AG09319 (cell line): ENCODE results near the gene PRKCB.

Source experiments
- DNase-seq: peaks from one replicate; pipeline ENCODE4 v3.0.0-alpha.2; 2010; ENCODE audit warnings: low read depth; ENCODE audit errors: extremely low read depth
- TF ChIP-seq, protein P1 (sequence below): IDR thresholded peaks from 2 replicates; pipeline ENCODE4 v1.5.1; 2011; ENCODE audit warnings: low read depth, mild to moderate bottlenecking, inconsistent platforms, low read length, moderate library complexity

PRKCB gene

DNA sequence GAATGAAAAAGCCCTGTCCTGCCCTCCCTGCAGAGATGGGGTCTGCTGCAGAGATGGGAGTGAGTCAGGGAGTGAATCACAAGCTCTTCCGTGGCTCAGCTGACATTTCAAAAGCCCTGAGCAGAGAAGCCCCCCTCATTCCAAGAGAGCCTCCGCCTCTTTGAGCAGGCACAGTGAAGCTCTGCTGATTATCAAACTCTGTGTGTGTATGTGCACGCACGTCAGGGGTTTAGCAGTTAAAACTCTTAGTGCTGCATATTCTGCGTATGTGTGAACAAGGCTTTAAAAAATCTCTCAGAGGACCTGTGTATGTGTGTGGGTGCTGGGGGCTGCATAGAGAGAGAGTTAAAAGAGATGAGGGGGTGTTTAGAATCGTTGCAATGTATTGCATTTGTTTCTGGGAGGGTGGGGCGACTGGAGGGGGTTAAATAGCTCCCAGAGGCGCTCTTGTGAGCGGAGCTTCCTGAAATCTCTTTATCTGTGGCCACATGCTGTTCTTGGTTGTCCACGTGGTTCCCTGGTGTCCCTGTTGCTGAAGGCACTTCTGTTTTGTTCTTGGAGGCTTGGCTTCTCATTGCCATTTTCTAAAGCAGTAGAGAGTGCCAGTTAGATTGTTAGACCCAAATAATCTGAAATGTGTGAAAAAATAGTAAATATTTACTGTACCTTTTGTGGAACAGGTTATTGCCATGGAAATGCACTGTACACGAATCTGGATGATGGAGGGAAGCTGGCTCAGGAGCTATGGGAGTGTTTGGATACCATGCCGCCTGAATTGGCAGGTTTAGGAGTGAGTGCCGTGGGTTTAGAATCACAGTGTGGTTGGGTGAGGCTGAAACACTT, 116.6 kb downstream of the PRKCB start:
- TF ChIP-seq, protein P1, sequence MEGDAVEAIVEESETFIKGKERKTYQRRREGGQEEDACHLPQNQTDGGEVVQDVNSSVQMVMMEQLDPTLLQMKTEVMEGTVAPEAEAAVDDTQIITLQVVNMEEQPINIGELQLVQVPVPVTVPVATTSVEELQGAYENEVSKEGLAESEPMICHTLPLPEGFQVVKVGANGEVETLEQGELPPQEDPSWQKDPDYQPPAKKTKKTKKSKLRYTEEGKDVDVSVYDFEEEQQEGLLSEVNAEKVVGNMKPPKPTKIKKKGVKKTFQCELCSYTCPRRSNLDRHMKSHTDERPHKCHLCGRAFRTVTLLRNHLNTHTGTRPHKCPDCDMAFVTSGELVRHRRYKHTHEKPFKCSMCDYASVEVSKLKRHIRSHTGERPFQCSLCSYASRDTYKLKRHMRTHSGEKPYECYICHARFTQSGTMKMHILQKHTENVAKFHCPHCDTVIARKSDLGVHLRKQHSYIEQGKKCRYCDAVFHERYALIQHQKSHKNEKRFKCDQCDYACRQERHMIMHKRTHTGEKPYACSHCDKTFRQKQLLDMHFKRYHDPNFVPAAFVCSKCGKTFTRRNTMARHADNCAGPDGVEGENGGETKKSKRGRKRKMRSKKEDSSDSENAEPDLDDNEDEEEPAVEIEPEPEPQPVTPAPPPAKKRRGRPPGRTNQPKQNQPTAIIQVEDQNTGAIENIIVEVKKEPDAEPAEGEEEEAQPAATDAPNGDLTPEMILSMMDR: no peak
- no peak for DNase-seq

DNA sequence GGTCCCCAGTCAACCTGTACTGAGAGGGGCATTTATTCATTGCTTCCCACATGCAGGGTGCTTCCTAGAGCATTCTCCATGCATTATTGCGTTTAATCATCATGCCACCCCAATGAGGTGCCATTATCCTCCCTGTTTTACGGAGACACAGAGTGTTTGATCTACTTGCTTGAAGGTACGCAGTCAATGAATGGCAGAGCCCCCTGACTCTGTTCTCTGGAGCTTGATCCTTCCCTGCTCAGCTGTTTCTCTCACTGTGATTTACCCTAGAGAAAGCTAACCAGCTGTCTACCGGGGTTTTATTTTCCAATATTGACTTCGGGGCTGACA, 117.2 kb downstream of the PRKCB start:
- no peak for DNase-seq

DNA sequence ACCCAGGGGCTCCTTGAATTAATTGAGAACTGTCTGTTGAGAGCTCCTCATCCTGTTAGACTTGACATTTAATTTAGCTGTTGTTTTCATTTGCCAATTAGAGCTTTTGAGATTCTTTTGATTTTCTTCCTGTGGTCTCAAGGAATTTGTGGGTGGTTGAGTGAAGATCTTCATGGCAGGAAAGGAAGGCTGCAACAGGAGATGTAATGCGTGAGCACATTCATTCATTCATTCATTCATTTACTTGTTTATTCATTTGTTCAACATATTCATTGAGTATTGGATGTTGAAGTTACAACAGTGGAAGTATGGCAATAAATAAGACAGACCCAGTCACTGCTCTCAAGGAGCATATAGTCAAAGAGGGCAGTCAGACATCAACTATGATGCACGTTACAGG, 117.7 kb downstream of the PRKCB start:
- DNase-seq: no peak
- TF ChIP-seq, protein P1: no peak

More for the DNA sequence above, 117.2 kb downstream of the PRKCB start:
- TF ChIP-seq, protein P1: no peak

DNA sequence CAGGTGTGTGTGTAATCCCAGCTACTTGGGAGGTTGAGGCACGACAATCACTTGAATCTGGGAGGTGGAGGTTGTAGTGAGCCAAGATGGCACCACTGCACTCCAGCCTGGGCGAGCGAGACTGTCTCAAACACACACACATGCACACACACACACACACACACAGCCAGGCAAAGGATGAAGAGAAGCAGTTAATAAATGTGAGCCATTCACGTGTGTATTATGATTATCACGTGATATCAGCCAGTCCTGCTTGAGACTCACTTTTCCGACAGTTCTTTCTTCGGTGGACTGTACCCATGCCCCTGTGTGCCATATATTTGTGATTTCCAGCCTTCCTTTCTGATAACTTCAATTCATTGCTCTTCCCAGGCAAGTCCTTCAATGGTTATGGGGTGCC, 119.3 kb downstream of the PRKCB start:
- TF ChIP-seq, protein P1: no peak
- no peak for DNase-seq

DNA sequence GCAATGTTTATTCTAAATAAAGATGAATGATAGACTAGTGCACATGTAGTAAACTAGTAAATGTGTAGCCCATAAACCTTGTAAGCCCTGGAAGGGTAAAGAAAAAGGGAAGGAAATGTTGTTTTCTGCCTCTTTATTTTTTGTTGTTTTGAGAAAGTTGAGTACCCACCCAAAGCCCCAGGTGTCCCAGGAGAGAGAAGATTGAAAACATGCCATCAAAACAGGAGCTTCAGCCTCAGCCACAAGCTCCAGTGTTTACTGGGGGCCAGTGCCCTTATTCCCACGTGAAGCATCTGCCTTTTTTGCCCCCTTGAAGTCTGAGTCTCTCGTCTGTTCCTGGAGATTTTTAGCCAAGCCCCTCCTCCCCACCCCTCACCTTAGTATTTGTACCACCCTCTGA, 121.5 kb downstream of the PRKCB start:
- DNase-seq: no peak
- TF ChIP-seq, protein P1: no peak

DNA sequence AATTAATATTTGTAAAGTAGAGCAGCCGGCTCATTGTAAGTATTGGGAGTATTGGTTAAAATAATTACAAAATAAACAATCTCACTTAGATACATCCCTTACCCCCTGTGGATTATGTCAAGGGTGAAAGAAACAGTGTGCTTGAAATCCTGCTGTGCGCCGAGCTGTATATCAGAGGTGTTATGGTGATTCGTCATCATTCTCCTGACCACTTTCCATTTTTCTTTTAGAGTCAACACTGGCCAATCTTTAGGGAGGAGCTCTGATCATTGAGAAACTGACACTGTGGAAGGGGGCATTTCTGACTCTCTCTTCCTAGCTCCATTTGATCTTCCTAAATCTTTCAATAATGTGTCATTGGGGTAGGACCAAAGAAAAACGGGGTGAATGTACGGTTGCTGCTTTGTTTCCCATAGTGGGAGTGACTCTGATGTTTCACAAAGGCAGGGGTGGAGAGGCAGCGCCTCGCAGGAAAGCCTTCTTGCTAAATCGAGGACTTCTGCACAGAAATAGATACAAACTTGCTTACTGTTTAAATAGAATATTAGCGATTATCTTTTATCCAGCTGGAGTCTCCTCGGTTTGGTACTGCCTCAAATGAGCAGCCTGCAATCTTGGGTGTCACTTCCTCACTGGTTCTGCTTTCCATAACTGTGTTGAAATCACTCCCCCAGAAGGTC, 123.4 kb downstream of the PRKCB start:
- TF ChIP-seq, protein P1: no peak

DNA sequence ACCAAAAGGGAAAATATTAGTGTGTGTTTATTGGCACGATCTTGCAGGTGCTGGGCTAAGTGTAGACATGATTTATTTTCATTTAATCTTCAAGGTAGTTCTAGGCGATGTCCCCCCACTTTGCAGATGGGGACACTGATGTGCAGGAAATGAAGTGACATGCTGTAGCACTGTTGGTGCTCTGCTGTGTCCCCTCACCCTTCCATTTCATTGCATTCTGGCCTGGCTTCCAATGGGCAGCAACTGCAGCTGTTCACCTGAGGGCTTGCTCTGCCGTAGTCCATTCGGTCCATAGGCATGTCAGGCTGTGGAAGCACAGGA, 123.9 kb downstream of the PRKCB start:
- TF ChIP-seq, protein P1: no peak
- DNase-seq: no peak

More for the DNA sequence above, 123.4 kb downstream of the PRKCB start:
- no peak for DNase-seq
